HG03558 (cell line): ENCODE data around the gene CYB561D1.
A peak's percentile ranks its signal among the peaks of the same experiment; 100 is the strongest.

Experiments
- ATAC-seq: cut with Tn5 transposase; IDR thresholded peaks from one replicate; pipeline ENCODE4 v1.9.1; 2021; ENCODE audit warnings: moderate number of reproducible peaks; ENCODE audit not compliant: unreplicated experiment; ENCODE audit errors: extremely low read depth

Gene CYB561D1

DNA sequence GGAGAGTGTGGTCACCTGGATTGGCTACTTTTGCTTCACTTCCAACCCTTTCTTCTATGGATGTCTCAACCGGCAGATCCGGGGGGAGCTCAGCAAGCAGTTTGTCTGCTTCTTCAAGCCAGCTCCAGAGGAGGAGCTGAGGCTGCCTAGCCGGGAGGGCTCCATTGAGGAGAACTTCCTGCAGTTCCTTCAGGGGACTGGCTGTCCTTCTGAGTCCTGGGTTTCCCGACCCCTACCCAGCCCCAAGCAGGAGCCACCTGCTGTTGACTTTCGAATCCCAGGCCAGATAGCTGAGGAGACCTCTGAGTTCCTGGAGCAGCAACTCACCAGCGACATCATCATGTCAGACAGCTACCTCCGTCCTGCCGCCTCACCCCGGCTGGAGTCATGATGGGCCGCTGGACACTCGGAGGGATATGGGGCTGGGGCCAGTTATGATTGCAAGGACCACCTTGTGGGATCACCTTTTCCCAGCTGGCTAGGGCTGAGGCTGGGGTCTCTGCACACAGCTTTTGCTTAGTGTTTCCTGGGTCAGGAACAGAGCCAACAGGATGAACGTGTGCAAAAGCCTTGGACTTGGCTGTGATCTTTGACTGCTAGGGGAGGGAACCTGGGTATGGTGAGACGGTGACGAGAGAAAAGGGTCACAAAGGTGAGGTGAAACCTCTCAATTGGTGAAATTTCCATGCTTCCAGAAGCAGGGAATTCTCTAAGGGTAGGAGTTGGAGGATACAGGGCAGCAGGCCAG is 50.3 kb downstream of the CYB561D1 start:
- ATAC-seq = no peak

DNA sequence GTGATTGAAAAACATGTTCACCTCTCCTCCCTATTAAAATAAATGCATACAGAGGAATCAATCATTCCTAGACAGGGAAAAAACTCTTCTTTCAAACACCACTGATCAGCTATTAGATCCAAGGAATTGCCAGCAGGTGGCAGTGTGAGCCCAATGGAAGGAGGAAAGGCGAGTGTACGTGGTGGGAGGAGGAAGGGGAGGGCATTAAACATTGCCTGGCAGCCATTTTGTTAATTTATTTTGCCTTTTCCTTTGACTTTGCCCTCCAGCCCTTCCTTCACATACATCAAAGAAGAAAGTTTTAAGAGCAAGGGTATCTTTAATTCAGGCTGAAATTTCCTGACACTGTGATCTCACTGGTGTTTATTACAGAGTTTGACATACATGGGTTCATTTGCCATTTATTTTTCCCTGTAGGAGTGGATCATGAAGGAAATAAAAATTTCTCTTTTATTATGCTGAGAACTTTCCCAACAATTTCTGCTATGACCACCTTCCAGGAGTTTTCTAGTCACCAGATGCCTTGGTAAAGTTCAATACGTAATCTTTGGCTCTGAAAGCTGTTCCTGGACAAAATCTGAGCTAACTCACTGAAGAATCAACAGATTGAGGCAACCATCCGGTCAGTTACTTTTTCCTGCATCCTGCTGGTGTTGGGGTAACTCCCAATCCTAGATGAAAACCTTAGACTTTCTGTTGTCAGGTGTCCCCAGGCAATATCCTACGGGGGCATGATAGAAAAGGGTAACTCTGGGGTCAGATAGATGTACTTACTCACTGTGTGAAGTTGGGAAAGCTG is 52.6 kb downstream of the CYB561D1 start:
- peak; percentile 38 for ATAC-seq

DNA sequence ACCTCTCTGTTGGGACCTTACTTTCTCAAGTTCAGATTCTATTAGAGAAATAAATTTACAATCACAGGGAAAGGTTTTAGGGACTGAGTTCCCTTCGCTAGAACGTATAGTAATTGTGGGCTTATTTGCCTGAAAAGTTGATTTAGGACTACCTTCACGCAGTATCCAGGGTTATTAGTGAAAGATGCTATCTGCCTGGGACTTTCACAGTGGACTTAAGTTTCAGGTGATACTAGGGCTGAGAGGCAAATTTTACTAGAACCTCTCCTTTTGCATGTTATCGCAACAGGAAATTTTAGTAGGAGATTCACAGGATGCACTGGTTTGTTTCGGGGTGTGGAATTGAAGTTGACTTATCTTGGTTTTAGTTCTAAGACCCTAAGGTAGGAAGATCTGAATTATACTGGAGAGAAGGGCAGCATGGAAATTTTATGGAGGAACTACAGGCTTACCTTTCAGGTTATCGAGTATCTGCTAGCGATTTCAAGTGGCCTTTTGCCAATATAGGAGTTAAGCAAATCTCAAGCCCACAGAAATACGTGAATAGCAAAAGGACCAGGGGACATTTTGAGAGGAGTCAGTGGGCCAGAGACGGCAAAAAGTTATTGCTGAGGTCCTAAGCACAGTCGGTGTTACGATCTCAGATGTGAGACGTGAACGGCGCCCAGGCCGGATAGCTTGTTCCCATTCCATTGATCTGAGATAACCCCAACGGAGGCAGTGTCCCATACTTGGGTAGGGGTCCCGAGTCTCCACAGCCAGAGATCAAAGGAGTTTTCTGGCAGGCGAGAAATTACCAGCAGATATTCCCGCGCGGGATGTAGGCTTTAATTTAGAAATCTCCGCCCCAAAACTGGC is 53.8 kb downstream of the CYB561D1 start:
- no peak for ATAC-seq

GRCh38 chr1:109548321-109549267 is 54.7 kb downstream of the CYB561D1 start, which contains the start of gene GNAI3:
Gene GNAI3, plus strand, starts transcription at chr1:109548615. Its CDS starts 106 bp downstream, at chr1:109548721.
- ATAC-seq = peak; percentile 36
